Measurements from ENCODE around the gene MYLK4. TPM values are rescaled to one million over a fixed set of nuclear protein-coding genes. Genes with fewer than 3 reads are reported as not detected.

MYLK4 gene
- total and polyA plus RNA-seq, 2 donors (not counting 3 experiments of a cell fraction or from before 2014, with no cell fraction given) = 0.41 to 0.62 TPM

DNA sequence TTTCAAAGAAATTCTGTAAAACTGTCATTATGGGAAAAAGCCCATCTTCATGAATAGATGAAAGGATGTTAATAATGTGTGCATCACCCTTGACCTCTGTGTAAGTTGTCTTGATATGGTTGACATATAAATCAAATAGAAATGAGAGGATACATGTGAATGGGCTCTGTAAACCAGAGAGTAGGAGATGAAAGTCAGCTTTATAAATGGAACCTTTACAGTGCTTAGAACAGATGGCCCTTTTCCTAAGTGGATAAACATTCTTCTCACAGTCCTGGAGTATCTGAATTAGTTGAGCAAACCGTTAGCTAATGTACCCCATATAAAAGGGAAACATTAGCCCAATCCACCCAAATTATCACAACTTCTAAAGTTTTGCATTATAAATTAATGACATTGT lies 57.5 kb downstream of the MYLK4 start:
- dilution Hi-C loops (cut with MboI; ENCODE audit: extremely low pct_ligation_motif_present, low sequenced_read_pairs) = no loop called here
- CTCF ChIA-PET = interaction anchor here (1.7 to 2.2 kb wide), 2 partner anchors 11 to 59 kb away, joined by 4 to 5 read pairs; no protein-coding TSS in a partner anchor

More for the DNA sequence above, 57.5 kb downstream of the MYLK4 start:
- H3K9me1 ChIP-seq (replicated peaks; ENCODE audit: control insufficient read depth, extremely low read depth, insufficient read depth, low read length) = no peaks in the 10 kb centered on the region
- no peaks in the 10 kb centered on the region for H3K4me1 ChIP-seq (ENCODE audit: control insufficient read depth, extremely low read depth, insufficient read depth, low read length)
- FAIRE-seq = no peak
- no peaks in the 10 kb centered on the region for H3K79me2 ChIP-seq (ENCODE audit: control insufficient read depth, insufficient read depth, low read length)
- no peaks in the 10 kb centered on the region for H4K20me1 ChIP-seq (replicated peaks; ENCODE audit: control insufficient read depth, extremely low read depth, insufficient read depth, low read length)
- H3K9ac ChIP-seq (replicated peaks; ENCODE audit: extremely low read depth, insufficient read depth, low read length) = no peak overlapping the region
- peaks cover 0 to 3% of the 10 kb centered on the region in 2 experiments for H3K27me3 ChIP-seq (ENCODE audit: control insufficient read depth in 2 of 2, insufficient read depth in 2 of 2, low read length in 2 of 2)
- H3K4me2 ChIP-seq (ENCODE audit: insufficient read depth, low read length) = no peak overlapping the region
- no peak for DNase-seq (ENCODE audit: low read depth, low spot score)
- no peak overlapping the region for H2AFZ ChIP-seq (ENCODE audit: low read depth, low read length)
- H3K9me3 ChIP-seq (replicated peaks; ENCODE audit: control insufficient read depth, insufficient read depth, low read length) = no peaks in the 10 kb centered on the region
- no peak for TF ChIP-seq FOS (IDR thresholded peaks at IDR 0.05; ENCODE audit: borderline replicate concordance, insufficient read depth, low read length)
- TF ChIP-seq EZH2 (IDR thresholded peaks at IDR 0.05; ENCODE audit: borderline replicate concordance, low read depth, low read length, severe bottlenecking) = no peak
- TF ChIP-seq GATA2 (IDR thresholded peaks at IDR 0.05; ENCODE audit: insufficient read depth, insufficient read length, low read depth, low read length) = no peak
- TF ChIP-seq, protein P1, sequence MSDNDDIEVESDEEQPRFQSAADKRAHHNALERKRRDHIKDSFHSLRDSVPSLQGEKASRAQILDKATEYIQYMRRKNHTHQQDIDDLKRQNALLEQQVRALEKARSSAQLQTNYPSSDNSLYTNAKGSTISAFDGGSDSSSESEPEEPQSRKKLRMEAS (IDR thresholded peaks at IDR 0.05; ENCODE audit: insufficient read depth, insufficient read length) = no peak
- TF ChIP-seq, protein P2, sequence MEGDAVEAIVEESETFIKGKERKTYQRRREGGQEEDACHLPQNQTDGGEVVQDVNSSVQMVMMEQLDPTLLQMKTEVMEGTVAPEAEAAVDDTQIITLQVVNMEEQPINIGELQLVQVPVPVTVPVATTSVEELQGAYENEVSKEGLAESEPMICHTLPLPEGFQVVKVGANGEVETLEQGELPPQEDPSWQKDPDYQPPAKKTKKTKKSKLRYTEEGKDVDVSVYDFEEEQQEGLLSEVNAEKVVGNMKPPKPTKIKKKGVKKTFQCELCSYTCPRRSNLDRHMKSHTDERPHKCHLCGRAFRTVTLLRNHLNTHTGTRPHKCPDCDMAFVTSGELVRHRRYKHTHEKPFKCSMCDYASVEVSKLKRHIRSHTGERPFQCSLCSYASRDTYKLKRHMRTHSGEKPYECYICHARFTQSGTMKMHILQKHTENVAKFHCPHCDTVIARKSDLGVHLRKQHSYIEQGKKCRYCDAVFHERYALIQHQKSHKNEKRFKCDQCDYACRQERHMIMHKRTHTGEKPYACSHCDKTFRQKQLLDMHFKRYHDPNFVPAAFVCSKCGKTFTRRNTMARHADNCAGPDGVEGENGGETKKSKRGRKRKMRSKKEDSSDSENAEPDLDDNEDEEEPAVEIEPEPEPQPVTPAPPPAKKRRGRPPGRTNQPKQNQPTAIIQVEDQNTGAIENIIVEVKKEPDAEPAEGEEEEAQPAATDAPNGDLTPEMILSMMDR (IDR thresholded peaks at IDR 0.05; ENCODE audit: extremely low read depth in 1 of 2, insufficient read depth in 1 of 2, low read depth in 1 of 2, low read length in 2 of 2) = no peak
- TF ChIP-seq POLR2AphosphoS5 (IDR thresholded peaks at IDR 0.05; ENCODE audit: insufficient read depth, low read depth, low read length) = no peak
- TF ChIP-seq POLR2A (IDR thresholded peaks at IDR 0.05; ENCODE audit: low read depth, low read length) = no peak
- no peak for TF ChIP-seq JUN (IDR thresholded peaks at IDR 0.05; ENCODE audit: borderline replicate concordance, insufficient read depth, insufficient read length, low read depth)
- H3K4me3 ChIP-seq (replicated peaks in 1 of 3; ENCODE audit: insufficient read depth in 1 of 3, low read depth in 1 of 3, low read length in 3 of 3) = no peak overlapping the region
- no TSS peak for BruUV-seq (replicated peaks)
- intact Hi-C loops (cut with micrococcal nuclease) = no loop called here
- no peaks in the 10 kb centered on the region for H3K36me3 ChIP-seq (ENCODE audit: control insufficient read depth in 2 of 2, extremely low read depth in 1 of 2, insufficient read depth in 2 of 2, low read length in 2 of 2)
- H3K27ac ChIP-seq (ENCODE audit: insufficient read depth, low read depth, low read length) = no peak overlapping the region
- POLR2A ChIA-PET = no interaction called here
